ENCODE measurements around the gene HVCN1.
A peak's percentile ranks its signal among the peaks of the same experiment; 100 is the strongest.
"Not testable (repeated sequence)": the region's sequence is repeated elsewhere in the genome, so short reads cannot be mapped to it uniquely, and the experiment has no call there.

The HVCN1 gene

DNA sequence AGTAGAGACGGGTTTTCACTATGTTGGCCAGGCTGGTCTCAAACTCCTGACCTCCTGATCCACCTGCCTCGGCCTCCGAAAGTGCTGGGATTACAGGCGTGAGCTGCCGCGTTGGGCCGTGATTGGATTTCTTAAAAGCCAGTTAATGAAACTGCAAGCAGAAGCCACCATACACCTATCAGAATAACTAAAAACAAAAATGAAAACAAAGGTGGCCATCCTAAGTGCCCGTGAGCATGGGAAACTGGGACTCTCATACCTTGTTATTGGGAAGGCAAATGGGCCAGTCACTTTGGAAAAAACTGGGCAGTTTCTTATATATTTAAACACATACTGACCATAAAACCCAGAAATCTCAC is 82.7 kb downstream of the HVCN1 start:
- DNase-seq (ENCODE audit: low read depth in 2 of 2): no peak
- TF ChIP-seq, protein P1, sequence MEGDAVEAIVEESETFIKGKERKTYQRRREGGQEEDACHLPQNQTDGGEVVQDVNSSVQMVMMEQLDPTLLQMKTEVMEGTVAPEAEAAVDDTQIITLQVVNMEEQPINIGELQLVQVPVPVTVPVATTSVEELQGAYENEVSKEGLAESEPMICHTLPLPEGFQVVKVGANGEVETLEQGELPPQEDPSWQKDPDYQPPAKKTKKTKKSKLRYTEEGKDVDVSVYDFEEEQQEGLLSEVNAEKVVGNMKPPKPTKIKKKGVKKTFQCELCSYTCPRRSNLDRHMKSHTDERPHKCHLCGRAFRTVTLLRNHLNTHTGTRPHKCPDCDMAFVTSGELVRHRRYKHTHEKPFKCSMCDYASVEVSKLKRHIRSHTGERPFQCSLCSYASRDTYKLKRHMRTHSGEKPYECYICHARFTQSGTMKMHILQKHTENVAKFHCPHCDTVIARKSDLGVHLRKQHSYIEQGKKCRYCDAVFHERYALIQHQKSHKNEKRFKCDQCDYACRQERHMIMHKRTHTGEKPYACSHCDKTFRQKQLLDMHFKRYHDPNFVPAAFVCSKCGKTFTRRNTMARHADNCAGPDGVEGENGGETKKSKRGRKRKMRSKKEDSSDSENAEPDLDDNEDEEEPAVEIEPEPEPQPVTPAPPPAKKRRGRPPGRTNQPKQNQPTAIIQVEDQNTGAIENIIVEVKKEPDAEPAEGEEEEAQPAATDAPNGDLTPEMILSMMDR (IDR thresholded peaks at IDR 0.05; ENCODE audit: low read depth, low read length): no peak
- H3K4me3 ChIP-seq (replicated peaks in 1 of 2; ENCODE audit: low read depth in 2 of 2, low read length in 2 of 2): no peak overlapping the region

DNA sequence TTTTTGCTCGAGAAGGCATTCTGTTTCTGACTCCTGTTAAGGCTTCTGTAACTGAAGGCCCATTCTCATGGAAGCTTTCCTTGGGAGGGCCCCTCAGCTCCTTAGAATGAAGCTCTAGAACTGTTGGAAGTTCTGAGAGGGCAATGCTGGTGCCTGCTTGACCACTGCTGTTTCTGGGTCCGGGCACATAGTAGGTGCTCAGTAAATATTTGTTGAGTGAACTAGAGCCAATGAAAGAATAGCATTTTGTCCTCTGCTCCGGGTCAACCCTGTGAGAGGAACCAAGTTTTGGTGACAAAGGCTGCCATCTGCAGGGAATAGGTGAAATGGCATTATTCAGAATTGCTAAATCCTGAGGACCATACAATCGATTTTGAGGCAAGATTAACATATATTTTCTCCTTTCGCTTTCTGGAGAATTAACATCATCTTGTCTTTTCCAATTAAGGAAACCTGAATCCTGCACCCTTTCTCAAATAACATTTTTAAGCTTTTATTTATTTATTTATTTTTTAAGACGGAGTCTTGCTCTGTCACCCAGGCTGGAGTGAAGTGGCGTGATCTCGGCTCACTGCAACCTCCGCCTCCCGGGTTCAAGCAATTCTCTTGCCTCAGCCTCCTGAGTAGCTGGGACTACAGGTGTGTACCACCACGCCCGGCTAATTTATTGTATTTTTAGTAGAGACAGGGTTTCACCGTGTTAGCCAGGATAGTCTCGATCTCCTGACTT is 86.7 kb downstream of the HVCN1 start:
- TF ChIP-seq, protein P1 (IDR thresholded peaks at IDR 0.05; ENCODE audit: low read depth, low read length): peak; percentile 72
- peak; percentile 62 to 73 for DNase-seq (ENCODE audit: low read depth in 2 of 2)
- not testable (repeated sequence) for H3K4me3 ChIP-seq (replicated peaks in 1 of 2; ENCODE audit: low read depth in 2 of 2, low read length in 2 of 2)

DNA sequence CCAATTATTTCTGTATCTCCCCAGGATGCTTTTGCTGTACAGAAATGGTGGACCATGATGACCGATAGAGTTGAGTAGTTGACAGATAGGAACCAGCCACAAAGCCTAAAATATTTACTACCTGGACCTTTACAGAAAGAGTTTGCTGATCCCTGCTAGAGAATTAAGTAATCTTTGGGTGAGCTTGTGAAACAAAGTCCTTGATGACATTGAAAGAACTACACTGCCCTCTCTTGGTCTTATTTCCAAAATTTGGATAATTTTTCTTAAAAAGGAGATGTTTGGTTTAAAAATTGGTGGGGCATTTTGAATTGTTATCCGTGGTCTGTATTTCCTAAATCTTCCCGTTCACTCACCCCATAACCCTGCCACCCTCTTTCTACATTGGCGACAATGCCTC is 88.7 kb downstream of the HVCN1 start:
- H3K4me3 ChIP-seq (replicated peaks in 1 of 2; ENCODE audit: low read depth in 2 of 2, low read length in 2 of 2): no peak overlapping the region
- peak; percentile 79 to 84 for DNase-seq (ENCODE audit: low read depth in 2 of 2)
- TF ChIP-seq, protein P1 (IDR thresholded peaks at IDR 0.05; ENCODE audit: low read depth, low read length): peak; percentile 20

DNA sequence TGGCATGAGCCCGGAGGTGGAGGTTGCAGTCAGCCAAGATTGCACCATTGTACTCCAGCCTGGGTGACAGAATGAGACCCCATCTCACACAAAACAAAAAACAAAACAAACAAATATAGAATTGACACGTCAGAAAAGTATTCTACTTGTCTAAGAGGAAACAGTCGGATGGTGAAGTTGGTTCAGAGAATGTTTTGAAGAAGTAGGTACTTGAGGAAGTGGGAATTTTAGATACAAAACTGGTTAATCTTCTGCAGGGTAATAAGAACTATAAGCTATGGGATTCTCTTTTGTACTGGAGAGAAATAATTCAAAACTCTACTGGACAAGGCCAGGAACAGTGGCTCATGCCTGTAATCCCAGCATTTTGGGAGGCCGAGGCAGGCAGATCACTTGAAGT is 89.6 kb downstream of the HVCN1 start:
- no peak for DNase-seq (ENCODE audit: low read depth in 2 of 2)
- TF ChIP-seq, protein P1 (IDR thresholded peaks at IDR 0.05; ENCODE audit: low read depth, low read length): no peak
- H3K4me3 ChIP-seq (replicated peaks in 1 of 2; ENCODE audit: low read depth in 2 of 2, low read length in 2 of 2): no peak overlapping the region

Data from cardiac fibroblast (primary cell).